Kidney epithelial cell (primary cell): ENCODE measurements around the gene PBX4. TPM values are rescaled to one million over a fixed set of nuclear protein-coding genes. Genes with fewer than 3 reads are reported as not detected.

Source experiments
- DNase-seq: peaks from one replicate; pipeline ENCODE4 v3.0.0-alpha.2; 2010; ENCODE audit warnings: low read depth
- H3K27me3 ChIP-seq: 2 replicates; pipeline ENCODE4 v1.6.0; 2011; ENCODE audit warnings: low read length; ENCODE audit not compliant: control insufficient read depth, insufficient read depth
- H3K36me3 ChIP-seq: 2 replicates; pipeline ENCODE4 v1.5.1; 2011; ENCODE audit warnings: low read length; ENCODE audit not compliant: control insufficient read depth, insufficient read depth
- H3K4me3 ChIP-seq: 2 replicates; pipeline ENCODE4 v1.5.1; 2011; ENCODE audit warnings: low read depth, mild to moderate bottlenecking, control low read depth, low read length
- total RNA-seq: library from RNA; depleted of rRNA; stranded (reverse); fragments of >200 nt; gene quantifications from 2 replicates; pipeline ENCODE4 v1.2.3, GENCODE V29; 2015
- TF ChIP-seq, protein P1 (sequence below): IDR thresholded peaks from 2 replicates; pipeline ENCODE4 v1.5.1; 2011; ENCODE audit warnings: mild to moderate bottlenecking, moderate library complexity, low read length, control low read depth, inconsistent platforms; ENCODE audit not compliant: insufficient read depth, poor library complexity, severe bottlenecking

PBX4 gene
- total RNA-seq, 1 donor from 2014 or later, result 1.7 TPM

DNA sequence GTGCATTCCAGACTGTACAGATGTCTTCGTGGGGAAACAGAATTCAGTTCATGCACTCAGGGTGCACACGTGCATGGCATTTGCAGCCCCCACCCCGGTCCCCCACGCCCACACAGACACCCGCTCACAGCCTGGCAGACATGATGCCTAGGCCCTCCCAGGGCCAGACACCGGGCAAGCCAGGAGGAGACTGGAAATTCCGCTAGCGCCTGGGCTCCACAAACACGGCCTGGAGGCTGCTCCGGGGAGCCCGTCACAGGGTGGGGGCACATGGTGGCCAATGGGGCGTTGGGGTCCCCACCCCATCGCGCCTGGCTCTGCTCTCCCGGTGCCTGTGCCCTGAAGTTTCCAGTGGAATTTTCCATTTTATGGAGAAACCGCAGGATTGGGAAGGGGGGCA lies 76.9 kb downstream of the PBX4 start:
- TF ChIP-seq, protein P1, sequence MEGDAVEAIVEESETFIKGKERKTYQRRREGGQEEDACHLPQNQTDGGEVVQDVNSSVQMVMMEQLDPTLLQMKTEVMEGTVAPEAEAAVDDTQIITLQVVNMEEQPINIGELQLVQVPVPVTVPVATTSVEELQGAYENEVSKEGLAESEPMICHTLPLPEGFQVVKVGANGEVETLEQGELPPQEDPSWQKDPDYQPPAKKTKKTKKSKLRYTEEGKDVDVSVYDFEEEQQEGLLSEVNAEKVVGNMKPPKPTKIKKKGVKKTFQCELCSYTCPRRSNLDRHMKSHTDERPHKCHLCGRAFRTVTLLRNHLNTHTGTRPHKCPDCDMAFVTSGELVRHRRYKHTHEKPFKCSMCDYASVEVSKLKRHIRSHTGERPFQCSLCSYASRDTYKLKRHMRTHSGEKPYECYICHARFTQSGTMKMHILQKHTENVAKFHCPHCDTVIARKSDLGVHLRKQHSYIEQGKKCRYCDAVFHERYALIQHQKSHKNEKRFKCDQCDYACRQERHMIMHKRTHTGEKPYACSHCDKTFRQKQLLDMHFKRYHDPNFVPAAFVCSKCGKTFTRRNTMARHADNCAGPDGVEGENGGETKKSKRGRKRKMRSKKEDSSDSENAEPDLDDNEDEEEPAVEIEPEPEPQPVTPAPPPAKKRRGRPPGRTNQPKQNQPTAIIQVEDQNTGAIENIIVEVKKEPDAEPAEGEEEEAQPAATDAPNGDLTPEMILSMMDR, result no peak

GRCh38 chr19:19540715-19541515 lies 77.6 kb downstream of the PBX4 start:
- TF ChIP-seq, protein P1, result no peak
- peaks cover 49% of the 10 kb centered on the region for H3K27me3 ChIP-seq
- no peaks in the 10 kb centered on the region for H3K36me3 ChIP-seq
- no peak for DNase-seq
- H3K4me3 ChIP-seq, result peak overlapping the region; percentile 13

More for the DNA sequence above, 76.9 kb downstream of the PBX4 start:
- DNase-seq, result no peak
- Histone ChIP-seq H3K4me3 (no peak overlapping the region), H3K36me3 (no peaks in the 10 kb centered on the region), H3K27me3 (peaks cover 49% of the 10 kb centered on the region)

- peak overlapping the region; percentile 13 for H3K4me3 ChIP-seq
- peak; percentile 26 for DNase-seq
- peaks cover 46% of the 10 kb centered on the region for H3K27me3 ChIP-seq
- H3K36me3 ChIP-seq, result no peaks in the 10 kb centered on the region
- TF ChIP-seq, protein P1, result no peak
Observed at GRCh38 chr19:19540064-19540714, 78.3 kb downstream of the PBX4 start.

GRCh38 chr19:19539698-19540063 lies 78.8 kb downstream of the PBX4 start:
- Histone ChIP-seq H3K4me3 (no peak overlapping the region), H3K36me3 (no peaks in the 10 kb centered on the region), H3K27me3 (peaks cover 46% of the 10 kb centered on the region)
- TF ChIP-seq, protein P1, result no peak
- no peak for DNase-seq

- no peak for DNase-seq
- H3K4me3 ChIP-seq, result no peak overlapping the region
- H3K27me3 ChIP-seq, result peaks cover 50% of the 10 kb centered on the region
- TF ChIP-seq, protein P1, result no peak
- no peaks in the 10 kb centered on the region for H3K36me3 ChIP-seq
Observed at GRCh38 chr19:19538785-19539166, 79.7 kb downstream of the PBX4 start.
